NCI-H2107 treated with DMSO at 0.1 percent for 48 hours (cell line): ENCODE measurements around the gene RPL35.

Experiments used
- DNase-seq: peaks from one replicate; lab custom pipeline; 2025; ENCODE audit not compliant: unreplicated experiment; lab: John Stamatoyannopoulos, UW

Gene RPL35

DNA sequence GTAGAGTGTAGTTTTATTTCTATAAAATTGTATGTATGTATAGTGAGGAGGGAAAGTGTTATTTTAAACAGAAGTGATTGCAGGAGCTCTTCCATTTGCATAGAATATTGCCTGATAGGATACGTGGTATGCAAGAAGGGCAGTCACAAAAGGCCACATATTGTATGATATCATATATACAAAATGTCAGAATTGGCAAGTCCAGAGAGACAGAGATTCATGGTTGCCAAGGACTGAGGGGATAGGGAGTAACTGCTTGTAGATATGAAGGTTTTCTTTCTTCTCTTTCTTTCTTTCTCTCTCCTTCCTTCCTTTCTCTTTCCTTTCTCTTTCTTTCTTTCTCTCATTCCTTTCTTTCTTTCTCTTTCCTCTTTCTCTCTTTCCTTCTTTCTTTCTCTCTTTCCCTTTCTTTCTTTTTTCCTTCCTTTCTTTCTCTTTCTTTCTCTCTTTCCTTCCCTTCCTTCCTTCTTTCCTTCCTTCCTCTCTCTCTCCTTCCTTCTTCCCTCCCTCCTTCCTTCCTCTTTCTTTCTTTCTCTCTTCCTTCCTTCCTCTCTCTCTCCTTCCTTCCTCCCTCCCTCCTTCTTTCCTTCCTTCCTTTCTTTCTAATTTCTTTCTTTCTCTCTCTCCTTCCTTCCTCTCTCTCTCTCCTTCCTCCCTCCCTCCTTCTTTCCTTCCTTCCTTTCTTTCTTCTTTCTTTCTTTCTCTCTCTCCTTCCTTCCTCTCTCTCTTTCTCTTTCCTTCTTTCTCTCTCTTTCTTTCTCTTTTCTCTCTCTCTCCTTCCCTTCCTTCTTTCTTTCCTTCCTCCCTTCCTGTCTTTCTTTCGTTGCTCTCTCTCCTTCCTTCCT, 33.0 kb downstream of the RPL35 start:
- DNase-seq: no peak

DNA sequence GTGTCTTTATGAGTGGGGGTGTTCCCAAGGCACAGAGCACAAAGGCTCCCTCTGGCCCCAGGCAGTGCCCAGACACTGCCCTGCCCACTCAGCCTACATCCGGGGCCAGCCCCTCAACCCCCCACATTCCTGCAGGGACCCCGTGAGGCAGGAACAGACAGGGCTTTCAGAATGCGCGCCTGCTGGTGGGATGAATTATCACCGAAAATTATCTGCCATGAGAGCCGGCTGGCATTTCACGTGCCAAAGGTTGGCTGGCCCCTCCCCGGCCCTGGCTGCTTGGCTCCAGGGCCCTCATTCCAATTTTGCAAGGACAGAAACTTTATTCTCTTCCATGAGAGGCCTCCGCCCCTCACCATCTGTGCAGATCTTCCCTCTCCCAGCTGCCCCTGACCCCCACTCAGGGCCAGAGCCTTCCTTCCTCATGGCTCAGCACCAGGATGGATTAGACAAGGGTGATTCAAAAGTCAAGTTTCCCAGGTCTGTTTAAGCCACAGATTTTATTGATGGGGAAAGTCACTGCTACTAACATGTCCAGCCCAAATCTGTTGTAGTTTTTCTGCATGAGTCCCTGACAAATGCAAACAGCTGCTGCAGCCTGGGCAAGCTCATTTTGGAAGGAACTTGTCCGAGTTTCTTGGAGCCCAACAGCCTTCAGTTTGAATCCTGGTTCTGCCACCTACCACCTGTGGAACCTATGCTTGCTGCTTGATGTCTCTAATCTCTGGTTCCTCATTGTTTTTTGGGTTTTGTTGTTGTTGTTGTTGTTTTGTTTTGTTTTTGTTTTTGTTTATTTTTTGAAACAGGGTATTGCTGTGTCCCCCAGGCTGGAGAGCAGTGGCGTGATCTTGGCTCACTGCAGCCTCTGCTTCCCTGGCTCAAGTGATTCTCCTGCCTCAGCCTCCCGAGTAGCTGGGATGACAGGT, 40.8 kb downstream of the RPL35 start:
- no peak for DNase-seq

DNA sequence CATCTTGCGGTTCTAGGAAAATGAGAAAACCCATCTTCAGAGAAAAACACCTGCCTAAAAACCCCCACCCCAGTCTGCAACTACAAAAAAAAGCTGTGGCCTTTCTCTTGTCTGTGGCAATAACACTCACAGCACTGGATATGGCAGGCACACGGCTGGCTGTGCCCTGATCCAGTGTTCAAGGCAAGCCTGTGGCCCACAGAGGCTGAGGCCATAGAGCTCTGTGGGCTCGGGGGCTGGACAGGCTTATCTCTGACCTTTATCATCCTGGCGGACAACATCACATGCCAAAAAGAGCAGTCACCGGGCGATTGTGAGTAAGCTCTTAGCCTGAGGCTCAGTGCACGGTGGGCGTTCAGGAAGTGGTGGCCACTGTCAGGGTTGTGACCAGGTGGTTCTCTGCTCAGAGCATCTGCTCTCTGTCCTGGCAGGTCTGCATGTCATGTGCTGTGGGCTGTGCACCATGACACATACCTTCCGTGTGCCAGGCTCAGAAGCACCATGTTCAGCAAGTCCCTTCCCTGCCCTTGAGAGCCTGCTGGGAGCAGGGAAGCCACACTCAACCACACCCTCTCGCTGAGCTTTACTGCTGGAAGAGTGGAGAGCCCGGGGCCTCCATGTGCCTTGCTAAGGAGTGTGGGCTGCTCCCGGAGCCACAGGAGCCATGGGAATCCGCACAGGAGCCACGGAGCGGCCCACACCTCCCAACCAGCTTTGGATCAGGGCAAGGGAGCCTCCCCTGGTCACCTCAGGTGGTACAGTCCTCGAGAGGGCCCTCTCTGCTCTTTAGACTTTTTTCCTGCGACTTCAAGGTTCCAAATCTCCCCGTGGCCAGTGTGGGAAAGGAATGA, 43.1 kb downstream of the RPL35 start:
- DNase-seq: no peak

DNA sequence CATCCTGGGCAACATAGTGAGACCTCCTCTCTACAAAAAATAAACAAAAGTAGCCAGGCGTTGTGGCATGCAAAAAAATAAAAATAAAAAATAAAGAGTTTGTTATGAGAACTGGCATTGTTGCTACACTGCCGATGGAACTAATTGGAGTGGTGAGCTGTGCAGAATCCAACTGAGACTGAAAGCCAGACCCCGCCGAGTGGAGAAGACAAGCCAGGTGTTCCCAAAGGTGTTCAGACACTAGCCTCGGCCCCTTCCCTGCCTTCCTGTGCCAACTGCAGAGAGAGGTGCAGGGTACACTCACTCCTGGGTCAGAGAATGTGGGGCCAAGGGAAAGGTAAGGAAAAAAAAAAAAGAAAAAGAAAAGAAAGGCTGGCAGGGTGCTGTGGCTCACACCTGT, 46.2 kb downstream of the RPL35 start:
- DNase-seq: no peak

DNA sequence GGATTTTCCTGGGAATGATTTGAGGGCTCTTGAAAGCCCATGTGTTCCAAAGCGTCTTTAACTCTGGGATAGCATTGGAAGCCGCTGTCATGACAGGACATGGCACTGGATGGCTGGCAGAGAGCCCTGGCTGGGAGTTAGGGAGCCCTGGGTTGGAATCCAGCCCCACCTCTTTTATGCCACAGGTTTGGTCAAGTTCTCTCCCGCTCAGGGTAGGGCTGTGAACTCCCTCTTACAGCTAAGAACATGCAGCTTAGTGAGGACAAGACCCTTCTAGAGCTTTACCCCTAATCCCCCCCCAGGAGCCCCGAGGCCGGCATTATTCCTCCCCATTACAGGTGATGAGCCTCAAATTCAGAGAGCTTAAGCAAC, 47.6 kb downstream of the RPL35 start:
- DNase-seq: no peak

DNA sequence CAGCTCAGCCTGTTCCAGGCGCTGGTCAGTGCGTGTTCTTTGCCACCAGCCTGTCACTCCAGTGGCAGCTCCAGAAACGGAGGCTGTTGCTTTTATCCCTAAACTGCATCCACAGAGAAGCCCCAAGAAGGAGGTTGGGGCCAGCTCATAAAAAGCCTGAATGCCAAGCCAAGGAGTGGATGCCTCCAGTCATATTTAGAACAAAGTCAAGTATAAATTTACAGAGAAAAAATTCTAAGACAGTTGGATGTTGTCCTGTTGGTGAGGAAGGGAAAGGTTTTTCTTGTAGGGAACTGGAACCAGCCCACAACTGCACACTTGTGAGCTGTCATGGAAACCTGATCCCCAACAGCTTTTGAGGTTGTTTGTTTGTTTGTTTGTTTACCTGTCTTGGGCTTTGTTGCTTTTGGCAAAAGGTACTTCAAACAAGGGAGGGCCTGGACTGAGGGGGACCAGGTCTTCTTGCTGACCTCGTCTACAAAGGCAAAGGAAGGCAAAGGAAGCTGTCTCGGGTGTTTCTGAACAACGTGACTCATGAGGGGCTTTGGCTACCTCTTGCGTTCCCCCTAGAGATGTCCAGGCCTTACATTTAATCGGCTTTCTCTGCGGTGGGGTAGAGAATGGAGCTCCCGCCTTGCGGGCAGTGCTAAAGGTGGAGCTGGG, 48.1 kb downstream of the RPL35 start:
- no peak for DNase-seq

DNA sequence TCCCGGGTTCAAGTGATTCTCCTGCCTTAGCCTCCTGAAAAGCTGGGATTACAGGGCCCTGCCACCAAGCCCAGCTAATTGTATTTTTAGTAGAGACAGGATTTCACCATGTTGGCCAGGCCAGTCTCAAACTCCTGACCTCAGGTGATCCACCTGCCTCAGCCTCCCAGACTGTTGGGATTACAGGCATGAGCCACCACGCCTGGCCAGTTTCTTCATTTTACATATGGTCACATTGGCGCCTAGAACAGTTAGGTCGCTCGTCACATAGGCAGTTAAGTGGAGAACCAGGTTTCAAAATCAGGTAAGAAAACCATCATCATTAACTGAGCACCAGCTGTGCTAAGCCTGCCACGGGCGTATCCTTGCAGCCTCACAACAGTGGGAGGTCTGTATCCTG, 48.7 kb downstream of the RPL35 start:
- DNase-seq: no peak

DNA sequence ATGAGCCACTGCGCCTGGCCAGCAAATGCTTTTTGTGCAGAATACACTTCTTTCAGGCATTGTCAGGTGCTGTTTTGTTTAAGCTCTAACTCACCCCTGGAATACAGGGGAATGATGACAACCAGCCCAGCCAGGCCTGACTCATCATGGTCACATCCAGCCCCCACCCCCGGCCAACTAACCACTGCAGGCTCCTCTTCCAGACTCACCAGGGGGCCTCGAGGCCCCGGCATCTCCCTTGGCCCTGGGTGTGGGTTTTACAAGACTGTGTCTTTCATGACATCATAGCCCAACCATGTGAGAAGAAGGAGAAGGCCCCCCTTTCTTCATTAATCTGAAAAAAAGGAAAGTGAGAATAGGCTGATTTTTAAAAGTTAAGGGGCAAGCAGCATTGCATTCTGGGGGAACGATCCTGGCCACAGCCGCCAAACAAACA, 49.3 kb downstream of the RPL35 start:
- DNase-seq: no peak

DNA sequence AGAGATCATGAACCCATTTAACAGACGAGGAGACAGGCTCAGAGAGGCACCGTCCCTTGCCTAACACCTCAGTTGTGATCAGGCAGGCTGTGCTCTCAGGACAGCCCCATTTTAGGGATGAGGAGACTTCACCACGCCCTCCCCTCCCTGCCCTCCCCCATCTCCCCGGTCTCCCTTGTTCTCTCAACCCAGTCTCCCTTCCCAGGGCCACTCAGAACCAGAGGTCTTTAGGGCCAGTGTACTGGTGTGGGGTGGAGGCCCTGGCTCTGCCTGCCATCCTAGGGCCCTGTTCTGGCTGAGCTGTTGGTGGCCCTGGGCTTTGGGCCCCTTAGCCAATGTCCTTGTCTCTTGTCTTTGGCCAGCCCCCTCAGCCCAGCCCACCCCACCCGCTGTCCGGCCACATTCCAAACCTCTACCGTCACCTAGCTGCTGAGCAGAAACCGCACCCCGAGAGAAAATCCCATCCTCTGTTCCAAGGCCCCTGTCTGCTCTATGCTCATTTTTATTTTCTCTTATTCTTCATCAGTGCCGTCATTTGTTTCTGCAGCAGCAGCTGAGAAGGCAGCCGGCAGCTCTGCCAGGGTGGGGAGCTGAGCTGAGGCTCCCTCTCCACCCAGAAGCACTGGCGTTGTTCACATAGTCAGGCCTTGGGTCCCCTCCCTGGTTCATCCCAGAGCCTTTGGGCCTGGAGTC, 50.9 kb downstream of the RPL35 start:
- DNase-seq: no peak

DNA sequence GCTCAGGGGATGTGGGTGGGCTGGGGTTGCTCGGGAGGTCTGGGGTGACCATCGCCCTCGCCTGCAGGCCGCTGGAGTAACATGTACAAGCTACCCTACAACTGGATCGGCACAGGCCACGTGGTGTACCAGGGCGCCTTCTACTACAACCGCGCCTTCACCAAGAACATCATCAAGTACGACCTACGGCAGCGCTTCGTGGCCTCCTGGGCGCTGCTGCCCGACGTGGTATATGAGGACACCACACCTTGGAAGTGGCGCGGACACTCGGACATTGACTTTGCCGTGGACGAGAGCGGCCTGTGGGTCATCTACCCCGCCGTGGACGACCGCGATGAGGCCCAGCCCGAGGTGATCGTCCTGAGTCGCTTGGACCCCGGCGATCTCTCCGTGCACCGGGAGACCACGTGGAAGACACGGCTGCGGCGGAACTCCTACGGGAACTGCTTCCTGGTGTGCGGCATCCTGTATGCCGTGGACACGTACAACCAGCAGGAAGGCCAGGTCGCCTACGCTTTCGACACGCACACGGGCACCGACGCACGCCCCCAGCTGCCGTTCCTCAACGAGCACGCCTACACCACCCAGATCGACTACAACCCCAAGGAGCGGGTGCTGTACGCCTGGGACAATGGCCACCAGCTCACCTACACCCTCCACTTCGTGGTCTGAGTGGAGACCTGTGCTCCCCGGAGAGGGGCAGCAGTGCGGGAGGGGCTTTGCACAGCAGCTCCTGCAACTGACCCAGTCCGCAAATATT, 51.8 kb downstream of the RPL35 start:
- no peak for DNase-seq

DNA sequence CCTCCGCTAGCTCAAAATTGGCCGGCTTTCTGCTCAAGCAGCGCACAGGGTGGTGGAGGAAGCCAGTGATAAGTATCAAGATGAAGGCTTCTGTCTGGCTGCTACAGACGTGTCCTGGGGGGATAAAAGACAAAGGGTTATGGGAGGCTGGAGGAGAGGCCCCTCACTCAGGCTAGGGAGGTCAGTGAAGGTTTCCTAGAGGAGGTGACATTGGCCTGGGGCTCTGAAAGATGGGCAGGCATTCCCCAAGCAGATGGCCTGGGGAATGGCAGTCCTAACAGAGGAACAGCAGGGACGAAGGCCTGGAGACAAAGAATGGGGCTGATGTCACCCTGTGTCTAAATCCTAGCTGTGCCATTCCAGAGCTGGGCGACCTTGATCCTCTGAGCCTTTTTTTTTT, 52.5 kb downstream of the RPL35 start:
- no peak for DNase-seq

DNA sequence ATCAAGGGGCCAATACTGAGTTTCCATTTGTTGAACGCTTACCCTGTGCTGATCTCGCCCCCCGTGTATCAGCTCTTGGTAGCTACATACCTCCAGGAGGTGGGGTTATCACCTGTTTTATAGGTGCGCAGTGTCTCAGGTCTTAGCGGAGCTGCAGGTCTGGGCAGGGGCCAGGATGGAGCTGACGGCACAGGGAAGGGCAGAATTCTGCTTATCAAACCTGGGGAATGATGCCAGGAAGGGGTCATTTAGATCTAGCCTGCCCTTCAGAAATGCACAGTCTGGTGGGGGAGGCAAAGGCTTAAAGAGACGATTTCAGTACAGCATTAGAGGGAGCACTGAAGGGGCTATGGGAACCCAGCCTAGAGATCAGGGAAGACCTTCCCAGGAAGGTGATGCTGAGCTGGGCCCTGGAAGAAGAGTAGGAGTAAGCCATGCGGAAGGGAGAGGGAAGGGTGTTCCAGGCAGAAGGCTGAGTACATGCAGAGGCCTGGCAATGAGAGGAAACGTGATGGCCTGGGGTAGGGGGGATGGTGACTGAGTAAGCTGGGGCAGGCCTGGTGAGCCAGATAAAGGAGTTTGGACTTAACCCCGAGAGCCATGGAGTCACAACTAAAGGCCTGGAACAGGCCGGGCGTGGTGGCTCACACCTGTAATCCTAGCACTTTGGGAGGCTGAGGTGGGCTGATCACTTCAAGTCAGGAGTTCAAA, 53.4 kb downstream of the RPL35 start:
- no peak for DNase-seq
